HG03442 (cell line): Measurements from ENCODE around the gene SH3TC2.
"Not testable (repeated sequence)": the region's sequence is repeated elsewhere in the genome, so short reads cannot be mapped to it uniquely, and the experiment has no call there.

Source experiments
- ATAC-seq: cut with Tn5 transposase; IDR thresholded peaks from one replicate; pipeline ENCODE4 v1.9.1; 2021; ENCODE audit warnings: mild to moderate bottlenecking, moderate library complexity; ENCODE audit not compliant: unreplicated experiment

SH3TC2 gene

GRCh38 chr5:149063017-149063687 is at the start of gene SH3TC2:
SH3TC2 (minus strand) TSS chr5:149063062; CDS start chr5:149063022, 40 bp downstream.
- ATAC-seq: no peak

GRCh38 chr5:149110406-149110805 is 47.5 kb upstream of the SH3TC2 start:
- no peak for ATAC-seq

GRCh38 chr5:149108651-149109280 is 45.9 kb upstream of the SH3TC2 start:
- no peak for ATAC-seq

GRCh38 chr5:149100331-149100730 is 37.5 kb upstream of the SH3TC2 start:
- no peak for ATAC-seq

GRCh38 chr5:149099920-149100319 is 37.1 kb upstream of the SH3TC2 start:
- ATAC-seq: no peak

GRCh38 chr5:149094996-149095395 is 32.1 kb upstream of the SH3TC2 start:
- ATAC-seq: no peak

- ATAC-seq: no peak
Observed at GRCh38 chr5:149093625-149094024, 30.8 kb upstream of the SH3TC2 start.

GRCh38 chr5:149089796-149090195 is 26.9 kb upstream of the SH3TC2 start:
- ATAC-seq: no peak

GRCh38 chr5:149088686-149089085 is 25.8 kb upstream of the SH3TC2 start:
- ATAC-seq: no peak

- ATAC-seq: no peak
Observed at GRCh38 chr5:149083846-149084245, 21.0 kb upstream of the SH3TC2 start.

- ATAC-seq: no peak
Observed at GRCh38 chr5:149082271-149082670, 19.4 kb upstream of the SH3TC2 start.

- no peak for ATAC-seq
Observed at GRCh38 chr5:149080294-149080693, 17.4 kb upstream of the SH3TC2 start.

- no peak for ATAC-seq
Observed at GRCh38 chr5:149079883-149080282, 17.0 kb upstream of the SH3TC2 start.

- not testable (repeated sequence) for ATAC-seq
Observed at GRCh38 chr5:149074071-149074470, 11.2 kb upstream of the SH3TC2 start.

- no peak for ATAC-seq
Observed at GRCh38 chr5:149073213-149073612, 10.4 kb upstream of the SH3TC2 start.

GRCh38 chr5:149072791-149073190 is 9.9 kb upstream of the SH3TC2 start:
- ATAC-seq: no peak

- no peak for ATAC-seq
Observed at GRCh38 chr5:149072376-149072775, 9.5 kb upstream of the SH3TC2 start.

GRCh38 chr5:149071756-149072155 is 8.9 kb upstream of the SH3TC2 start:
- ATAC-seq: no peak

GRCh38 chr5:149071216-149071615 is 8.4 kb upstream of the SH3TC2 start:
- no peak for ATAC-seq

GRCh38 chr5:149069711-149070110 is 6.8 kb upstream of the SH3TC2 start:
- ATAC-seq: no peak

GRCh38 chr5:149063896-149064478 is 1.1 kb upstream of the SH3TC2 start:
- ATAC-seq: no peak

- ATAC-seq: no peak
Observed at GRCh38 chr5:149062371-149063016, 368 bp downstream of the SH3TC2 start.
